RWPE2 (cell line): ENCODE data around the gene PPP1R7.
A peak's percentile ranks its signal among the peaks of the same experiment; 100 is the strongest.
"Not testable (repeated sequence)": the region's sequence is repeated elsewhere in the genome, so short reads cannot be mapped to it uniquely, and the experiment has no call there.

ENCODE experiments used
- ATAC-seq: fragments of 200-7000 bp; cut with Tn5 transposase; 3 replicates; pipeline ENCODE4 v1.9.1; 2021; ENCODE audit warnings: low read depth
- DNase-seq: peaks from one replicate; pipeline ENCODE4 v3.0.0-alpha.2; 2020; ENCODE audit warnings: low spot score
- H3K27ac ChIP-seq: fragments of 450-650 bp; 2 replicates; pipeline ENCODE4 v1.5.1; 2017; ENCODE audit warnings: mild to moderate bottlenecking; ENCODE audit not compliant: poor library complexity, severe bottlenecking
- H3K27me3 ChIP-seq: fragments of 250-450 bp; sonication (Bioruptor Pico); 2 replicates; pipeline ENCODE4 v1.5.1; 2021; ENCODE audit warnings: mild to moderate bottlenecking, moderate library complexity; ENCODE audit not compliant: insufficient read depth, poor library complexity, severe bottlenecking
- H3K36me3 ChIP-seq: fragments of 250-450 bp; sonication (Bioruptor Pico); 2 replicates; pipeline ENCODE4 v1.5.1; 2020; ENCODE audit warnings: low read depth, mild to moderate bottlenecking, moderate library complexity
- H3K4me1 ChIP-seq: fragments of 250-450 bp; sonication (Bioruptor Pico); 2 replicates; pipeline ENCODE4 v1.5.1; 2021; ENCODE audit warnings: mild to moderate bottlenecking, moderate library complexity; ENCODE audit not compliant: insufficient read depth, poor library complexity, severe bottlenecking
- H3K4me3 ChIP-seq: fragments of 250-450 bp; sonication (Bioruptor Pico); 2 replicates; pipeline ENCODE4 v1.5.1; 2021; ENCODE audit warnings: mild to moderate bottlenecking, moderate library complexity; ENCODE audit not compliant: severe bottlenecking
- H3K9me3 ChIP-seq: fragments of 250-450 bp; sonication (Bioruptor Pico); 2 replicates; pipeline ENCODE4 v1.5.1; 2021; ENCODE audit warnings: mild to moderate bottlenecking, moderate library complexity; ENCODE audit not compliant: severe bottlenecking
- TF ChIP-seq, protein P1 (sequence below): fragments of 450-650 bp; IDR thresholded peaks from one replicate; pipeline ENCODE4 v1.5.1; 2017; ENCODE audit warnings: mild to moderate bottlenecking, moderate library complexity; ENCODE audit not compliant: poor library complexity, severe bottlenecking

Gene PPP1R7, protein sequence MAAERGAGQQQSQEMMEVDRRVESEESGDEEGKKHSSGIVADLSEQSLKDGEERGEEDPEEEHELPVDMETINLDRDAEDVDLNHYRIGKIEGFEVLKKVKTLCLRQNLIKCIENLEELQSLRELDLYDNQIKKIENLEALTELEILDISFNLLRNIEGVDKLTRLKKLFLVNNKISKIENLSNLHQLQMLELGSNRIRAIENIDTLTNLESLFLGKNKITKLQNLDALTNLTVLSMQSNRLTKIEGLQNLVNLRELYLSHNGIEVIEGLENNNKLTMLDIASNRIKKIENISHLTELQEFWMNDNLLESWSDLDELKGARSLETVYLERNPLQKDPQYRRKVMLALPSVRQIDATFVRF

DNA sequence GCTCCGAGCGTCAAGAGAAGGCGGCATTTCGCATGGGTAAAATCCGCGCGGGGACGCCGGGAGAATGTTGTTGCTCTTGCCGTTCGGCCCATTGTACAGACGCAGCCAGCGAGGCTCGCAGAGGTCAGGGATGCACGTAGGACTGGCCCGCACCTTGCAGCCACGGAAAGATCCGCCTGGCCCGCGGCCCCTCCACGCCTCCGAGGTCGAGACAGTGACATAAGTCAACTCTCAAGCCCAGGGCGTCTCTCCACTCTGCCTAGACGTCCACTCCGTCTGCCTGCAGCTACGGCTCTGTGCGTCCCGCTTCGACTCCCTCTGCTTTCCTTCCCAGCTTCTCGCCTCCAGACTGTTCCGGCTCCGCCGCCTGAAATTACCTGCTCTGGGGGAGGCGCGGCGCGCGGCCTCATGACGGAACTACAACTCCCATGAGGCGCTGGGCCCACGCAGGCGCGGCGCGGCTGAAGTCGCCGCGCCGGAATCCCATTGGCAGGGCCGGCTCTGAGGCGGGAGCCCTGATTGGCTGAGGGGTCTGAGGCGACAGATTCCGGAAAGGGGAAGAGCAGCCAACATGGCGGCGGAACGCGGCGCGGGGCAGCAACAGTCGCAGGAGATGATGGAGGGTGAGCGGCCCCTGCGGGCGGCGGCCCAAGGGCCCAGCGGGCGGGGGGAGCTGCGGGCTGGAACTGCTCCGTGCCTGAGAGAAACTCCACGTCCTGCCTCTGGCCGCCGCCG is at the start of gene PPP1R7:
PPP1R7 (plus strand) TSS at position 543 of the 735 bp plus-strand sequence; CDS start at position 572, 29 bp downstream.
- ATAC-seq (peak; percentile 83), DNase-seq (peak; percentile 94)
- TF ChIP-seq, protein P1, sequence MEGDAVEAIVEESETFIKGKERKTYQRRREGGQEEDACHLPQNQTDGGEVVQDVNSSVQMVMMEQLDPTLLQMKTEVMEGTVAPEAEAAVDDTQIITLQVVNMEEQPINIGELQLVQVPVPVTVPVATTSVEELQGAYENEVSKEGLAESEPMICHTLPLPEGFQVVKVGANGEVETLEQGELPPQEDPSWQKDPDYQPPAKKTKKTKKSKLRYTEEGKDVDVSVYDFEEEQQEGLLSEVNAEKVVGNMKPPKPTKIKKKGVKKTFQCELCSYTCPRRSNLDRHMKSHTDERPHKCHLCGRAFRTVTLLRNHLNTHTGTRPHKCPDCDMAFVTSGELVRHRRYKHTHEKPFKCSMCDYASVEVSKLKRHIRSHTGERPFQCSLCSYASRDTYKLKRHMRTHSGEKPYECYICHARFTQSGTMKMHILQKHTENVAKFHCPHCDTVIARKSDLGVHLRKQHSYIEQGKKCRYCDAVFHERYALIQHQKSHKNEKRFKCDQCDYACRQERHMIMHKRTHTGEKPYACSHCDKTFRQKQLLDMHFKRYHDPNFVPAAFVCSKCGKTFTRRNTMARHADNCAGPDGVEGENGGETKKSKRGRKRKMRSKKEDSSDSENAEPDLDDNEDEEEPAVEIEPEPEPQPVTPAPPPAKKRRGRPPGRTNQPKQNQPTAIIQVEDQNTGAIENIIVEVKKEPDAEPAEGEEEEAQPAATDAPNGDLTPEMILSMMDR: no peak
- Histone ChIP-seq H3K27ac (peak within 1 kb of the TSS; percentile 34), H3K4me1 (peaks cover 6% of the 10 kb centered on the region), H3K4me3 (peak within 1 kb of the TSS; percentile 75), H3K36me3 (peaks cover 2% of the 10 kb centered on the region; the same call in 1 of the 2 replicates), H3K9me3 (no peaks in the 10 kb centered on the region), H3K27me3 (no peaks in the 10 kb centered on the region)

DNA sequence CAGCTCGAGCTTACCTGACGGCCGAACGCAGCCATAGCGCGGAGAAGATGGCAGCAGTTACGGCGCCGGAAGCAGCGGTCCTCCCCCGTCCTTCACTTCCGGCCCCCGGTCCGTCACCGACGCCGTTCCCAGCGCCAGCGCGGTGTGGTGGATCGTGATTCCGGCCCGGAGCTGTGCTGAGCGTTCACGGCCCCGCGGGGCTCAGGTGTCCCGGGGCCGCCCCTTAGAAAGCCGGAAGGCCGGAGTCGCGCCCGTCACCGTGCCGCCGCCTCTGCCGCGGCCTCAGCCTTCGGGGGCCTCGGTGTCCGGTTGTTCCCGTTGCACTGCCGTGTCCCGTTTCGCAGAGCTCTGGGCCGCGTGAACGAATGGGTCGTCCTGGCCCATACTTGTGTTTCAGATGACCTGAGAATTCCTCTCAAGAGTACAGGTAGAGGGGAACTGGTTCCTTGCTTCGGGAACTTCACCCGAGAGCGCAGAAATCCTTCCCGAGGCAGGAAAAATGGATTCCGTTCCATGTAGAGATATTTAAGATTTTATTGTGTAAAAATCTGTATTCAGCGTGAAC is 47.9 kb upstream of the PPP1R7 start, which contains the start of gene MTERF4:
MTERF4 (minus strand) TSS at position 49 of the 565 bp plus-strand sequence; CDS start at position 35, 14 bp downstream.
- H3K4me1 ChIP-seq: peaks cover 4% of the 10 kb centered on the region

DNA sequence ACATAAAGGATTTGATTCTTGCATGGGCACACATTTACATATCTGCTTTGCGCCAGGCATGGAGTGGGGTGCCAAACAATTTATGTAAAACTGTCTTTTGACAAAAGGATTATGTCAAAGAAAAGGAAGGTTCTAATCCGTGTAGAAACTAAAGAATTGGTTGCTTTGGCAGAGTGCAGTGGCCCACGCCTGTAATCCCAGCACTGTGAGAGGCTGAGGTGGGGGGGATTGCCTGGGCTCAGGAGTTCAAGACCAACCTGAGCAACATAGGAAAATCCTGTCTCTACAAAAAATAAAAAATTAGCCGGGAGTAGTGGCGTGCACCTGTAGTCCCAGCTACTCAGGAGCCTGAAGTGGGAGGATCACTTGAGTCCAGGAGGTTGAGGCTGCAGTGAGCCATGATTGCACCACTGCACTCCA is 47.1 kb upstream of the PPP1R7 start:
- ATAC-seq: no peak
- no peak for DNase-seq
- Histone ChIP-seq H3K27ac (peak overlapping the region; percentile 56), H3K9me3 (no peaks in the 10 kb centered on the region), H3K4me3 (peak overlapping the region; percentile 77), H3K27me3 (no peaks in the 10 kb centered on the region), H3K4me1 (peaks cover 4% of the 10 kb centered on the region), H3K36me3 (peaks cover 29% of the 10 kb centered on the region)
- TF ChIP-seq, protein P1: no peak

More for the DNA sequence above, 47.9 kb upstream of the PPP1R7 start, which contains the start of gene MTERF4:
- peak within 1 kb of the TSS; percentile 77 for H3K4me3 ChIP-seq
- H3K27ac ChIP-seq: peak within 1 kb of the TSS; percentile 56
- TF ChIP-seq, protein P1: no peak
- no peaks in the 10 kb centered on the region for H3K9me3 ChIP-seq
- peaks cover 37% of the 10 kb centered on the region for H3K36me3 ChIP-seq
- ATAC-seq (peak; percentile 99), DNase-seq (peak; percentile 86)
- no peaks in the 10 kb centered on the region for H3K27me3 ChIP-seq

DNA sequence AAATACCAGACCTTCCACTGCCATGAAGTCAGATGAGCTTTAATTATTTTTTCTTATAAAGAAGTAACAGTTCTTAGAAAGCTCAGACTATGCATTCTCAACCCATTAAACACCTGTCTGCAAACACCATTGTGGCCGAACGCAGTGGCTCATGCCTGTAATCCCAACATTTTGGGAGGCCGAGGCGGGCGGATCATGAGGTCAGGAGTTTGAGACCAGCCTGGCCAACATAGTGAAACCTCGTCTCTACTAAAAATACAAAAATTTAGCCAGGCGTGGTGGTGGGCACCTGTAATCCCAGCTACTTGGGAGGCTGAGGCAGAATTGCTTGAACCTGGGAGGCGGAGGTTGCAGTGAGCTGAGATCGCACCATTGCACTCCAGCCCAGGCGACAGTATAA is 45.7 kb upstream of the PPP1R7 start:
- not testable (repeated sequence) for H3K27me3 ChIP-seq, H3K4me3 ChIP-seq

DNA sequence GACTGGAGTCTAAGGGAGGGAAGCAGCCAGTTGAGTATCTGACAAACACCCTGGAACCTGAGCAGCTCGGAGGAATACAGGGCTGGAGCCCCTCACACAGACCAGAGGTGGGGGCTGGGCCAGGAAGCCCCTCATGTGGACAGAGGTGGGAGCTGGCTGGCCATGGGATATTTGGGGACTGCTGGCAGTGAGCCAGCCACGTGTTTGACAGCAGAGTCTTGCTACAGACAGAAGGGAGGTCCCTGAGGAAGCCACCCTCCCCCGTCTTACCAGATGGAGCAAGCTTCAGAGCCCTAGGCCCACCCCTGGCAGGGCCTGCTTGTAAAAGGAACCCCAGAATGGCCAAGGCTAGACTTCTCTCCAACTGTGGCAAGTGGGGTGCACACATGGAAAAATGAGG is 44.6 kb upstream of the PPP1R7 start:
- no peak overlapping the region for H3K4me3 ChIP-seq
- no peaks in the 10 kb centered on the region for H3K27me3 ChIP-seq
- H3K36me3 ChIP-seq: peaks cover 4% of the 10 kb centered on the region
- TF ChIP-seq, protein P1: no peak
- peaks cover 4% of the 10 kb centered on the region for H3K4me1 ChIP-seq
- no peaks in the 10 kb centered on the region for H3K9me3 ChIP-seq
- ATAC-seq (no peak), DNase-seq (no peak)
- no peak overlapping the region for H3K27ac ChIP-seq

More for the DNA sequence above, 45.7 kb upstream of the PPP1R7 start:
- peaks cover 14% of the 10 kb centered on the region for H3K36me3 ChIP-seq
- H3K9me3 ChIP-seq, DNase-seq, ATAC-seq, H3K4me1 ChIP-seq, H3K27ac ChIP-seq: not testable (repeated sequence)
